Stomach (tissue), 9 donors: ENCODE measurements around the gene CREB3L1. TPM values are rescaled to one million over a fixed set of nuclear protein-coding genes. Genes with fewer than 3 reads are reported as not detected.

Source experiments
- DNase-seq, 2 donors: peaks; one replicate each; pipeline versions ENCODE4 v3.0.0 to v3.0.0-alpha.2; 2013 to 2019
- H3K27ac ChIP-seq, 5 donors: fragments of 200-600 bp in 4 of 5; sonication (generic) in 4 of 5; one replicate each; pipeline ENCODE4 v1.5.1; 2013 to 2019; ENCODE audit warnings: mild to moderate bottlenecking in 1 of 5, moderate library complexity in 1 of 5
- H3K27me3 ChIP-seq, 3 donors: fragments of 200-600 bp; sonication (generic); one replicate each; pipeline ENCODE4 v1.5.1; 2017 to 2019; ENCODE audit warnings: mixed run types in 1 of 3
- H3K36me3 ChIP-seq, 4 donors: fragments of 200-600 bp; sonication (generic); 1 replicate in 3 of 4; 2 replicates in 1 of 4; pipeline ENCODE4 v1.5.1; 2016 to 2019
- H3K4me1 ChIP-seq, 4 donors: fragments of 200-600 bp; sonication (generic); one replicate each; pipeline ENCODE4 v1.5.1; 2016 to 2019
- H3K4me3 ChIP-seq, 4 donors: fragments of 200-600 bp; sonication (generic) in 3 of 4; one replicate each; pipeline ENCODE4 v1.5.1; 2016 to 2019; ENCODE audit warnings: mild to moderate bottlenecking in 1 of 4
- H3K9me3 ChIP-seq, 4 donors: fragments of 200-600 bp; sonication (generic); one replicate each; pipeline ENCODE4 v1.5.1; 2016 to 2019
- CTCF ChIP-seq, 7 experiments: fragments of 450-650 bp in 4 of 7; fragments of 200-600 bp in 3 of 7; sonication (generic) in 3 of 7; IDR thresholded peaks; one replicate each; pipeline ENCODE4 v1.5.1; 2016 to 2019; ENCODE audit warnings: antibody characterized with exemption in 7 of 7, control low read depth in 2 of 7, mild to moderate bottlenecking in 1 of 7
- EP300 ChIP-seq: sonication (generic); formaldehyde crosslinking; IDR thresholded peaks from one replicate; pipeline ENCODE4 v1.6.1; 2017; ENCODE audit warnings: antibody characterized with exemption
- POLR2A ChIP-seq, 4 donors: fragments of 450-650 bp; IDR thresholded peaks; one replicate each; pipeline ENCODE4 v1.6.1; 2016; ENCODE audit warnings: antibody characterized with exemption in 4 of 4, control low read depth in 2 of 4, mild to moderate bottlenecking in 1 of 4, moderate library complexity in 1 of 4
- POLR2AphosphoS5 ChIP-seq, 3 donors: sonication (generic); formaldehyde crosslinking; IDR thresholded peaks; one replicate each; pipeline ENCODE4 v1.6.1; 2016; ENCODE audit warnings: antibody characterized with exemption in 3 of 3
- WGBS, 5 donors: extraction: QIAGEN DNeasy Blood & Tissue Kit in 3 of 5; methylation state at CpG; one replicate each; pipeline versions ENCODE4 v1.1.5 to v1.1.7; 2013 to 2018; 5-methylcytosine and 5-hydroxymethylcytosine counted together
- intact Hi-C: fragments of 100-400 bp; cut with DNase I; formaldehyde crosslinking; loops from one replicate; pipeline ENCODE4 v1.15.1; 2023; ENCODE audit warnings: low total_unique reads
- polyA plus RNA-seq, 3 donors: library from polyadenylated mRNA; stranded (reverse); fragments of 200-250 nt; gene quantifications; one replicate each; pipeline ENCODE4 v1.2.3, GENCODE V29; 2013
- total RNA-seq, 5 donors: library from RNA; depleted of rRNA; stranded (reverse); fragments of >200 nt; gene quantifications; one replicate each; pipeline versions ENCODE4 v1.1.0 to v1.2.3, GENCODE V29; 2014 to 2016
- donor health status: healthy with polysubstance abuse.
- donor health status: Bipolar disorder and iron deficiency.
- donor health status: healthy.

Gene CREB3L1
- total and polyA plus RNA-seq, 8 donors: 21.0 to 125 (median 48.4) TPM

GRCh38 chr11:46346886-46347636 lies 69.6 kb downstream of the CREB3L1 start, which contains the start of gene DGKZ:
Gene DGKZ (plus strand): TSS chr11:46347463. CDS start chr11:46347660, 197 bp downstream.
- no peaks in the 10 kb centered on the region for H3K36me3 ChIP-seq
- H3K27me3 ChIP-seq: no peaks in the 10 kb centered on the region
- TF ChIP-seq POLR2AphosphoS5 (IDR thresholded peaks at IDR 0.05): peak in 2 of 3 donors; percentile 12 to 48
- no peak for TF ChIP-seq POLR2A (IDR thresholded peaks at IDR 0.05)
- TF ChIP-seq EP300: no peak
- TF ChIP-seq CTCF (IDR thresholded peaks at IDR 0.05): peak in 5 of 7 experiments; percentile 11 to 99 (median 63)
- intact Hi-C loops: no loop called here
- WGBS, 5 donors: 8 to 16% (median 12%) methylated on average over 21 to 80 of the region's 80 CpGs
- no peaks in the 10 kb centered on the region for H3K9me3 ChIP-seq
- H3K4me3 ChIP-seq: peak within 1 kb of the TSS; percentile 69 to 93 (median 82)
- peak; percentile 92 to 96 for DNase-seq
- peaks cover 31 to 63% (median 59%) of the 10 kb centered on the region in 4 donors for H3K4me1 ChIP-seq
- H3K27ac ChIP-seq: peak within 1 kb of the TSS; percentile 76 to 90 (median 84)

GRCh38 chr11:46347637-46348311 lies 70.3 kb downstream of the CREB3L1 start:
- H3K4me1 ChIP-seq: peaks cover 38 to 65% (median 60%) of the 10 kb centered on the region in 4 donors
- H3K27me3 ChIP-seq: no peaks in the 10 kb centered on the region
- WGBS, 5 donors: 3 to 23% (median 4%) methylated on average over 19 to 63 of the region's 63 CpGs

GRCh38 chr11:46348566-46349401 lies 71.3 kb downstream of the CREB3L1 start:
- no peaks in the 10 kb centered on the region for H3K9me3 ChIP-seq
- H3K27ac ChIP-seq: peak overlapping the region; percentile 74 to 90 (median 84)
- H3K36me3 ChIP-seq: peaks cover 0 to 9% (median 0%) of the 10 kb centered on the region in 4 donors
- peak overlapping the region; percentile 69 to 93 (median 82) for H3K4me3 ChIP-seq
- no peak for DNase-seq
- peaks cover 39 to 74% (median 70%) of the 10 kb centered on the region in 4 donors for H3K4me1 ChIP-seq
- WGBS, 5 donors: 21 to 43% (median 32%) methylated on average over 12 to 18 of the region's 18 CpGs
- TF ChIP-seq CTCF (IDR thresholded peaks at IDR 0.05) (no peak), POLR2A (IDR thresholded peaks at IDR 0.05) (no peak), POLR2AphosphoS5 (IDR thresholded peaks at IDR 0.05) (no peak), EP300 (no peak)
- no peaks in the 10 kb centered on the region for H3K27me3 ChIP-seq
- intact Hi-C loops: no loop called here

More at GRCh38 chr11:46347637-46348311, 70.3 kb downstream of the CREB3L1 start:
- TF ChIP-seq POLR2AphosphoS5 (IDR thresholded peaks at IDR 0.05): no peak
- TF ChIP-seq CTCF (IDR thresholded peaks at IDR 0.05): no peak
- TF ChIP-seq POLR2A (IDR thresholded peaks at IDR 0.05): no peak
- no peak for TF ChIP-seq EP300
- intact Hi-C loops: no loop called here
- Histone ChIP-seq H3K36me3 (no peaks in the 10 kb centered on the region), H3K27ac (peak overlapping the region; percentile 74 to 90 (median 84)), H3K4me3 (peak overlapping the region; percentile 69 to 93 (median 82)), H3K9me3 (no peaks in the 10 kb centered on the region)
- DNase-seq: no peak

- intact Hi-C loops: no loop called here
- no peak overlapping the region for H3K4me3 ChIP-seq
These were observed 73.2 kb downstream of the CREB3L1 start for GRCh38 chr11:46350695-46351094.

More at GRCh38 chr11:46350695-46351094, 73.2 kb downstream of the CREB3L1 start:
- TF ChIP-seq POLR2AphosphoS5 (IDR thresholded peaks at IDR 0.05): no peak
- TF ChIP-seq EP300: no peak
- no peak for TF ChIP-seq CTCF (IDR thresholded peaks at IDR 0.05)
- TF ChIP-seq POLR2A (IDR thresholded peaks at IDR 0.05): no peak
- Histone ChIP-seq H3K9me3 (no peaks in the 10 kb centered on the region), H3K27ac (peak overlapping the region in 4 of 5 donors; percentile 30 to 90 (median 81)), H3K4me1 (peaks cover 39 to 91% (median 83%) of the 10 kb centered on the region in 4 donors), H3K27me3 (no peaks in the 10 kb centered on the region), H3K36me3 (peaks cover 0 to 11% (median 0%) of the 10 kb centered on the region in 4 donors)
- no peak for DNase-seq
- WGBS, 5 donors: 44 to 64% (median 55%) methylated on average over 3 of the region's 3 CpGs
